Suppressor macrophage (primary cell): Measurements from ENCODE around the gene GSTA1.
A peak's percentile ranks its signal among the peaks of the same experiment; 100 is the strongest.
"Not testable (repeated sequence)": the region's sequence is repeated elsewhere in the genome, so short reads cannot be mapped to it uniquely, and the experiment has no call there.

Source experiments
- DNase-seq, 4 experiments: peaks; one replicate each; pipeline ENCODE4 v3.0.0-alpha.2; 2020 to 2022

Gene GSTA1

DNA sequence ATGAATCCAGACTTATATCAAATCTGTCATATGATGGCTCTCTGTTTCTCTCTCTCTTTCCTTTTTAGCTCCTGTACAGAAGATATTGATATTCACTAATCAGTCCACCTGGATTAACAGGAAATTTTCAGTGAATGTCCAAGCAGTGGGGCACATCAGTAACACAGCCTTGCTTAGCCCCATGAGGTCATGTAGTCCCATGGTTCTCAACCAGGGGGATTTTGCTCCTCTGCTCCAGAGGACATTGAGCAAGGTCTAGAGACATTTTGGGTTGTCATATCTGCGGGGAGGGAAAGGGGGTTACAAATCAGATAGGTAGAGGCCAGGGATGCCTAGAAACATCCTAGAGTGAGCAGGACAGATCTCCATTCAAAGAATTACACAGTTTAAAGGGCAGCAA, 810 bp downstream of the GSTA1 start:
- no peak for DNase-seq

DNA sequence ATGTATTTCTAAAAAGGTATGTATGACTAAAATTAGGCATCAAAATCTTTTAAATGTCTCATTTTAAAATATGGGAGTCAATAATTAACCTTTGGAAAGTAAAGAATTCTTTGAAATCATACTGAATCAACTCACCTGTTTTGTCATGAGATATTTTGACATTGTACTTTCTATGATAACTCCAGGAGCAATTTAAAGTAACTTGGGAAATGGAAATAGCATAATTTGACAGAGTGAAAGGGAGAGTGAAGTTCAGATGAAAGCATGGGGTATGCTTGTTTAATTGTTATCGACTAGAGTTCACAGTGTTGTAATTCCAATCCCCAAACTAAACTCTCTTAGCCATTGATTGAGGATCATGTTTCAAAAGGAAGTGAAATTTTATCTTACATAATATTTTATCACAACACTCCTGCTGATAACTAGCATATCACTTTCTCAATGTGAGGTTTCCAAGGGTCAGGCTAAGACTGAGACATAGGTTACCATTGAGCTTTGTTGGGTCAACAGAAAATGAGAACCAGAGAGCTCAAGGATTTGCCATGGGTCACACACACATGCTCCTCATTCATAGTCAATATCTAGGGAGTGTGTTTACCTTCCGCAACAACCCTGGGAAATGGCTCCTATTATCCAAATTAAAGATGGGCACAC, 2.3 kb downstream of the GSTA1 start:
- DNase-seq: no peak

DNA sequence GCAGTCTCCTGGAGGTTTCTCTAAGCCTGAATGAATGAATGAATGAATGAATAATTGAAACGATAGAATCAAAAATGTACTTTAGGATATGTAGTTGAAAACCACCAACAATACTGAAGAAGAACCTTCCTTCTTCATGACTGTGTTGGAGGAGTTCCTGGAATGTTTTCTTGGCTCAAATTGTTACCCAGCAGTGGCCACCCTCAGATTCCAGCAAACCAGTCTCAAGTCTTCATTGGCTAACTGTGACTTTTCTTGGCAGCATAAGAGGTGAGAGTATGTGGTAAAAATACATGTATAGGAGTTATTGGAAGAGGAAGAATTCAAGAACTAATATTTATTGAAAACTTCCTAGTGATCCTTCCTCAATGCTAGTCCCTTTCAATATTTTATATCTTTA, 4.3 kb downstream of the GSTA1 start:
- DNase-seq: not testable (repeated sequence)

DNA sequence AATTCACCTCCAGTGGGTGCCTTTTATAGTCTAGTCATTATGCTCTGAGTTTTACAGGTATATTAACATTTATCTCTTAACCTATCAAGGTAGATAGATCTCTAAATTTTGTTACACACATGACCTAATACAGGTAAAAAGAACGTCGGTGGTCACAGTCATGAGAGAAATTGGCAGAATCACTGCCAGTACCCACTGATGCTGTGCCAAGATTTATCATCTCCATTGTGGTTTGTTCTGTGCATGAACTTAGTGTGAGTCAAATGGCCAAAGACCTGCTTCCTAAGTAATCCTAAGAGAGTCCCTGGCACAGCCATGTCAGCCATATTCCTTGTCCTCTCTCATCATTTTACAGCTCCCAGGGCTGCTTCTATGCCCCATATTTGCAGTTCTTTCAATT, 9.2 kb downstream of the GSTA1 start:
- not testable (repeated sequence) for DNase-seq

DNA sequence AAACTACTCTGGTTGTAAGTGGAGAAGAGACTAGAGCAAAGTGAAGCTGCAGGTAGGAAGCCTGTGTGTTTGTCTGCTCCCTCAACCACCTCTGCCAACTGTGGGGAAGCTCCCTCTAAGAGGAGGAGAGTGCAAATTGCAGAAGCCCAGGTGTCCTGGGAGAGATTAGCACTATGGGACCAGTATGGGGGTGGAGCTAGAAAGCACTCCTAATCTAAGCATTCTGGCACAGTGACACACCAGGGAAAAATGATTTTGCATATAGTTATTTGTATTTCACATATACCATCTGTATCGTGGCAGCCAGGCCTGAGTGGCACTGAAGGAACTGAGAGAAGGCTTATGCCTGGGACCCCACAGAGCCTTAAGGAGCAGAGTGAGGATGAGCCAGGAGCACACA, 12.8 kb downstream of the GSTA1 start:
- DNase-seq: no peak

DNA sequence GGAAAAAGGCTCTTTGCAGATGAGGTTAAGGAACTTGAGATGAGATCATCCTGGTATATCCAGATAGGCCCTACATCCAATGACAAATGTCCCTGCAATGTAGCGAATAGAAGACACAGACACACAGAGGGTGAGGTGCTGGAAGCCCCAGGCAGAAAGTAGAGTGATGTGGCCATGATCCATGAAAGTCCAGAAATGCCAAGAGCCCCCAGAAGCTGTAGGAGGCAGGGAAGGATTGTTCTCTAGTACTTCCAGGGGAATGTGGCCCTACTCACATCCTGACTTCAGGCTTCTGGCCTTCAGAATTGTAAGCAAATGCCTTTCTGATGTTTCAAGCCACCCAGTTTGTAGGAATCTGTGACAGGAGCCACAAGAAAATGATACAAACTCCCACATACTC, 14.0 kb downstream of the GSTA1 start:
- DNase-seq: not testable (repeated sequence)

DNA sequence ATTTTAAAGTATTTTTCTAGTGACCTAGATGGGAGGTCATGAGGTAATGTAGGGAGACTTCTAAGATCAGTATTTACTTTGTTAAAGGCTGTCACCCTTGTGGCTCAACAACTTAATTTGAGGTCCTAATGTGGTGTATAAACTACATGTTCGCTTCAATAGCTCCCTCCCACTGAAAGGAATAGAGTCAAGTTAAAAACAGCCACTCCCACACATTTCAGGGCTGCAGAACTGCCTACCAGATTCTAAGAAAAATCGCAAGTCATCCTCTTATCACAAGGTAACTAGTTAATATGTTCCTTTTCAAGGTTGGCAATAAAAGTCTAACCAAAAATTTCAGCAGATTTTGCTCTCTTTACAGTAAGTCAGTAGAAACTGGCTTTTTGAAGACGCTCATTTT, 15.1 kb downstream of the GSTA1 start:
- no peak for DNase-seq

DNA sequence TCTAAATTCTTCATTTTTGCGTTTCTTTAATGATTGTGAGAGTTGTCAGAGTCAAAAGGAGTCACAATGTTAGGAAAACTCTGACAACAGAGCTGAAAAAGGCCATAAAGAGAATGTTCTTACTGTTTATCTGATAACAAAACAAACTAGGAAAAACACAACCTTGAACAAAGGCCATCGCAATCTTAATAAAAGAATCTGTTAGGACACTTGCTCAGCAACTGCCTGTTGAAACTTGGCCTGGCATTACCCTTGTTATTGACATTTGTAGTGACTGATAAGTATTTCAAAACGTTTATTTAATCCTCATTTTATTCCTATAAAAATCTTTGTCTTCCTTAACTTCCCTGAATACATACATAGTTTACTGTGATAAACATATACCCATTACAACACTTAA, 15.7 kb downstream of the GSTA1 start:
- no peak for DNase-seq

DNA sequence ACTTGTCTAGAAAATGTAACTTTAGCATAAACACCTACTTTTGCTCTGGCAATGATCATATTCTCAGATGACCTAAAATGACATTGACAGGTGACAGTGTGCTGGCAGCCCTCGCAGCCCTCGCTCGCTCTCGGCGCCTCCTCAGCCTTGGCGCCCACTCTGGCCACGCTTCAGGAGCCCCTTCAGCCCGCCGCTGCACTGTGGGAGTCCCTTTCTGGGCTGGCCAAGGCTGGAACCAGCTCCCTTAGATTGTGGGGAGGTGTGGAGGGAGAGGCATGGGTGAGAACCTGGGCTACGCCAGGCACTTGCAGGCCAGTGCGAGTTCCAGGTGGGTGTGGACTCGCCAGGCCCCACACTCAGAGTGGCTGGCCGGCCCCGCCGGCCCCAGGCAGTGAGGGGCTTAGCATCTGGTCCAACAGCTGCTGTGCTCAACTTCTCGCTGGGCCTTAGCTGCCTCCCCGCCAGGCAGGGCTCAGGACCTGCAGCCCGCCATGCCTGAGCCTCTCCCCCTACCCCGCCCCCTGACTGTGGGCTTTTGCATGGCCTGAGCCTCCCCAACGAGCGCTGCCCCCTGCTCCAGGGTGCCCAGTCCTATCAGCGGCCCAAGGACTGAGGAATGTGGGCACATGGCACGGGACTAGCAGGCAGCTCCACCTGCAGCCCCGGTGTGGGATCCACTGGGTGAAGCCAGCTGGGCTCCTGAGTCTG, 17.2 kb downstream of the GSTA1 start:
- DNase-seq: no peak

DNA sequence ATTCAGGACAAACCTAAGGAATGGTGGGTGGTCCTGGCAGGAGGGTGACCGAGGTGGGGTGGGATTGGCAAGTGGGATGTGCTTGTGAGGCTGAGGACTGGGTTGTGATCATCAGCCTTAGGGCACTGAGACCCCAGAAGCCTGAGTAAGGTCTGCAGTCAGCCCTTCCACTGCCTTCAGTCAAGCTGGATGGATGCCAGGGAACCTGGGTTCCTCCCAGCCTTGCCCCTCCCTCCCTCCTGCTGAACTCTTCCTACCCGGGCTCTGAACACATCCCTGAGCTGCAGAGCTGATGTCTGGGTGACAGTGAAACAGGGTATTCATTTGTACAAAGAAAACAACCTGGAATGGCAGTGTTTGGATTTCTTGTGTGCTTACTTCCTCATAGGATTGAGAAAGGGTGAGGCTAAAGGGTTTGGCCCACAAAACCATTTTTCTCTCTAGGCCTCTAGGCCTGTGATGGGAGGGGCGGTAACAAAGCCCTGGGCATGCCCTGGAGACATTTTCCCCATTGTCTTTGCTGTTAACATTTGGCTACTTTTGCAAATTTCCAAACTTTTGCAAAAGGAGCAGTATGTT, 20.8 kb downstream of the GSTA1 start:
- not testable (repeated sequence) for DNase-seq

DNA sequence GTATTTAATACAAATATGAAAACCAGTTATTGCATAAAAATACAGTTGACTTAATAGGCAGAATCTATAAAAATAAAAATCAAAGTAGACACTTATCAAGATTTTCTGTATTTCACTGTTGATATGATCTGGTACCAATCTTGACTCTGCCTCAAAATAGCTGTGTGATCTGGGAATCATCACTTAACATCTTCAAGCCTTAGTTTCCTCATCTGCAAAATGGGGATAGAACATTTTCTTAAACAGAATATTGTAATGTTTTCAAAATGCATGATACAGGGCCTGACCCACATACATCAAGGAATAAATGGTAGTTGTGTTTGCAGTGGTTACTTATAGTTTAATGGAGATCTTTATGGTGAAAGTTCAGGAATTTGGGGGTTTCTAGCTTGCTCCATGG, 21.4 kb downstream of the GSTA1 start:
- not testable (repeated sequence) for DNase-seq

DNA sequence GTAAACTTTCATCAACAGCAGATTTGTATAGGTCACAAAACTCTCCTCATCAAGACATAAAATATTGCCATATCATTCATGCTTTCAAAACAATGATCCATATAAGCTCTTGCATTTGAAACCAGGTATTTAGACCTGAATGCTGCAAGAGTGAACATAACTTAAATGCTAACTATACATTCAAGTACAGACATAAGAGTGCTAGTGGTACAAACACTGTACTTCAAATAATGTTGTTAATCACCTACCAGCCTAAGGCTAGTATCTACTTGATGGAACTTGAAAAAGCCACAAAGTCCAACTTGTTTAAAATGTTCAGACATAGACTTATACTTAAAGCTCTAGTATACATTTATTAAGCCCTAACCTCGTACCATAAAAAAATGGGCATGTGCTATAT, 24.4 kb downstream of the GSTA1 start:
- no peak for DNase-seq

DNA sequence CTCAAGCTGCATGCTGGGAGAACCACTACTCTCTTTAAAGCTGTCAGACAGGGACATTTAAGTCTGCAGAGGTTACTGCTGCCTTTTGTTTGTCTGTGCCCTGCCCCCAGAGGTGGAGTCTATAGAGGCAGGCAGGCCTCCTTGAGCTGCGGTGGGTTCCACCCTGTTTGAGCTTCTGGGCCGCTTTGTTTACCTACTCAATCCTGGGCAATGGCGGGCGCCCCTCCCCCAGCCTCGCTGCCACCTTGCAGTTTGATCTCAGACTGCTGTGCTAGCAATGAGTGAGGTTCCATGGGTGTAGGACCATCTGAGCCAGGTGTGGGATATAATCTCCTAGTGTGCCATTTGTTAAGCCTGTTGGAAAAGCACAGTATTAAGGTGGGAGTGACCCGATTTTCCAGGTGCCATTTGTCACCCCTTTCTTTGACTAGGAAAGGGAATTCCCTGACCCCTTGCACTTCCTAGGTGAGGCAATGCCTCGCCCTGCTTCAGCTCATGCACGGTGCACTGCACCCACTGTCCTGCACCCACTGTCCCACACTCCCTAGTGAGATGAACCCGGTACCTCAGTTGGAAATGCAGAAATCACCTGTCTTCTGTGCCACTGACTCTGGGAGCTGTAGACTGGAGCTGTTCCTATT, 26.8 kb downstream of the GSTA1 start:
- not testable (repeated sequence) for DNase-seq

DNA sequence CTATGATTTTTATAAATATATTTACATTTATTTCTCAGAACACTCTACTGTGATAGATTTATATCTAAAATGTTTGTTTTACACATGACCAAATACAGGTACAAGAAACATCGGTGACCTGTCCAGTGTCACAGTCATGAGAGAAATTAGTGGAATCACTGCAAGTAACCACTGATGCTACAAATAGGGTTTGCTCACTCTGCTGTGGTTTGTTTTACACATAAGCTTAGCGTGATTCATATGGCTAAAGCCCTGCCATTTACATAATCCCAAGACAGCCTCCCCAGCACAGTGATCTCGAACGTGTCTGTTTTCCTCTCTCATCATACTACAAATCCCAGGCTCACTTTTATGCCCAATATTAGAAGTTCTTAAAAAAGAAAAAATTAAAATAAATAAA, 34.2 kb downstream of the GSTA1 start:
- DNase-seq: not testable (repeated sequence)

DNA sequence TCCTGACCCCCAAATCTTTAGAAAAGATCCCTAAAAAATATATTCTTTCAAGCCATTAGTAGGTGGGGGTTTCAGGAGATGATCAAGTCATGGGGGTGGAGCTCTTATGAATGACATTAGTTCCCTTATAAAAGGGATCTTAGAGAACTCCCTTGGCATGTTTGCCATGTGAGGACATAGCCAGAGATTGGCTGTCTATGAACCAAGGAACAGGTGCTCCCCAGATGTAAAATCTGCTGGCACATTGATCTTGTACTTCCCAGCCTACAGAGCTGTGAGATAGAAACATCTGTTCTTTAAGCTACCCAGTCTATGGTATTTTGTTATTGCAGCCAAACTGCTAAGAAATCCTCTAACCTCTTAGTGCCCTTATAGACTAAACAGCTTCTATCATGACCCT, 36.0 kb downstream of the GSTA1 start:
- DNase-seq: not testable (repeated sequence)

DNA sequence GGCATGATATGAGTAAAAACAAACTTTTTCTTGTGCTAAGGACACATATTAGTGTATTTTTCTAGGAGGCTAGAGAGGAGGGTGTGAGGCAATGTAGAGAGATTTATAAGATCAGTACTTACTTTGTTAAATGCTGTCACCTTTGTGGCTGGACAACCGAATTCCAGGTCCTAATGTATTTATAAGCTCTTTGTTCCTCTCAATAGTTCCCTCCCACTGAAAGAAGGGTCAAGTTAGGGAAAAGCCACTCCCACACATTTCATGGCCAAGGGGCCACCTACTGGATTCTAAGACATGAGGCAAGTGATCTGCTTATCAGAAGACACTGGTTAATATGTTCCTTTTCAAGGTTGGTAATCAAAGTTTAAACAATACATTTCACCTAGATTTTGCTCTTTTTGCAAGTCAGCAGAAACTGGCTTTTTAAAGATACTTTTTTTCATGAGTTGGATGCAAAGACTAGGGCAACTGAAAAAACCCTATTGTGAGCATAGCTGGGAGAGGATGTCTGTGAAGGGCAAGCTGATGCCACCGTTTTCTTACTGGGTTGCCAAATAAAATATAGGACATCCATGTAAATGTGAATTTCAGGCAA, 40.2 kb downstream of the GSTA1 start, which contains the start of gene GSTA2:
Gene GSTA2 (minus strand): TSS at position 154 of the 595 bp plus-strand sequence. CDS start 5,528 bp downstream, outside the sequence.
- DNase-seq: peak in 2 of 4 experiments; percentile 4 to 19

DNA sequence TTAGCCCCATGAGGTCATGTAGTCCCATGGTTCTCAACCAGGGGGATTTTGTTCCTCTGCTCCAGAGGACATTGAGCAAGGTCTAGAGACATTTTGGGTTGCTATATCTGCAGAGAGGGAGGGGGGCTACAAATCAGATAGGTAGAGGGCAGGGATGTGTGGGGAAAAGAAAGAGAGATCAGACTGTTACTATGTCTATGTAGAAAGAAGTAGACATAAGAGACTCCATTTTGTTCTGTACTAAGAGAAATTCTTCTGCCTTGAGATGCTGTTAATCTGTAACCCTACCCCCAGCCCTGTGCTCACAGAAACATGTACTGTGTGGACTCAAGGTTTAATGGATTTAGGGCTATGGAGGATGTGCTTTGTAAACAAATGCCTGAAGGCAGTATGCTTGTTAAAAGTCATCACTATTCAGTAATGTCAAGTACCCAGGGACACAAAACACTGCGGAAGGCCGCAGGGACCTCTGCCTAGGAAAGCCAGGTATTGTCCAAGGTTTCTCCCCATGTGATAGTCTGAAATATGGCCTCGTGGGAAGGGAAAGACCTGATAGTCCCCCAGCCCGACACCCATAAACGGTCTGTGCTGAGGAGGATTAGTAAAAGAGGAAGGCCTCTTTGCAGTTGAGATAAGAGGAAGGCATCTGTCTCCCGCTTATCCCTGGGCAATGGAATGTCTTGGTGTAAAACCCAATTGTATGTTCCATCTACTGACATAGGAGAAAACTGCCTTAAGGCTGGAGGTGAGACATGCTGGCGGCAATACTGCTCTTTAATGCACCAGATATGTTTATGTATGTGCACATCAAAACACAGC, 41.7 kb downstream of the GSTA1 start:
- DNase-seq: not testable (repeated sequence)

DNA sequence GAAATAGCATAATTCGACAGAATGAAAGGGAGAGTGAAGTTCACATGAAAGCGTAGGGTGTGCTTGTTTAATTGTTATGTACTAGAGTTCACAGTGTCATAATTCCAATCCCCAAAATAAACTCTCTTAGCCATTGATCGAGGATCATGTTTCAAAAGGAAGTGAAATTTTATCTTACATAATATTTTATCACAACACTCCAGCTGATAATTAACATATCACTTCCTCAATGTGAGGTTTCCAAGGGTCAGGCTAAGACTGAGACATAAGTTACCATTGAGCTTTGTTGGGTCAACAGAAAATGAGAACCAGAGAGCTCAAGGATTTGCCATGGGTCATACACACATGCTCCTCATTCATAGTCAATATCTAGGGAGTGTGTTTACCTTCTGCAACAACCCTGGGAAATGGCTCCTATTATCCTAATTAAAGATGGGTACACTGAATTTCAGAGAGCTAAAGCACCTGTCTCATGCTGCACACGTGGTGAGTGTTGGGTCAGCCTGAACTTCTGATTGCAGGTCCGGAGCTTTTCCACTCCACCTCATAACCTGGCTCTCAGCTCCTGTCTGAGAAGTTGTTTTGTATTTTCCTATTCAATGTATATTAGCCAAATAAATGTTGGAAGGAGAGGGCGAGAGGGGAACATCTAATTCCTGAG, 43.4 kb downstream of the GSTA1 start:
- DNase-seq: peak in 3 of 4 experiments; percentile 4 to 36 (median 6)

DNA sequence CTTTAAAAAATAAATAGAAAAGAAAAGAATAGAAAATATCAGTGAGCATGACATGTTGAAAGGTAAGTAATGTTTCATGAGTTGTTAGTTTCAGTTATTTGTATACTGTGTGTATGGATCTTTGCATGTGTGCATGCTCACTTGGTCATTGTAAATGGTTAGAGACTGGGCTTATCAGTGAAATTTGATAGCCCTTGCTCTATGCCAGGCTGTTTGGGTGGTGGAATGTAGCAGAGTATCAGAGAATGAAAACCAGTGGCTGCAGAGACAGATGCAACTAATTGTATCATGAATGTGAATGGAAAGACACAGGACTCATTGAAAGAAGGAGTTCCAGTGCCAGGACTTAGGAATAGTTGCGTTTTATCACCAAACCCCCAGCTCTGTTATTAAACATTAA, 44.5 kb downstream of the GSTA1 start:
- no peak for DNase-seq

DNA sequence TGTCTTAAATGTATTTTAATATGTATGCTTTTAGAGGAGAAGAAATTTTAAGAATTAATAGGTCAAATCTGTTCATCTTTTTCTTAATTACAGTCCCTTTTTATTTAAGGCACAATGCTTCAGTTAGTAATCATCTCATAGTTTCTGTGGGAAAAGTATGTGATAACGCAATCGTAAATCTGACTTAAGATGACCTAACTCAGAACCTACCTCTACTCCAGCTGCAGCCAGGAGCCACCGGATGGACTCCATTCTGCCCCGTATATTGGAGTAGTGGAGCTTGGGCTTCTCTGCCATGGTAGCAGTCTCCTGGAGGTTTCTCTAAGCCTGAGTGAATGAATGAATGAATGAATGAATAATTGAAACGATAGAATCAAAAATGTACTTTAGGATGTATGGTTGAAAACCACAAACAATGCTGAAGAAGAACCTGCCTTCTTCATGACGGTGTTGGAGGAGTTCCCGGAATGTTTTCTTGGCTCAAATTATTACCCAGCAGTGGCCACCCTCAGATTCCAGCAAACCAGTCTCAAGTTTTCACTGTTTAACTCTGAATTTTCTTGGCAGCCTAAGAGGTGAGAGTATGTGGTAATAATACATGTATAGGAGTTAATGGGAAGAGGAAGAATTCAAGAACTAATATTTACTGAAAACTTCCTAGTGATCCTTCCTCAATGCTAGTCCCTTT, 45.8 kb downstream of the GSTA1 start:
- DNase-seq: not testable (repeated sequence)

DNA sequence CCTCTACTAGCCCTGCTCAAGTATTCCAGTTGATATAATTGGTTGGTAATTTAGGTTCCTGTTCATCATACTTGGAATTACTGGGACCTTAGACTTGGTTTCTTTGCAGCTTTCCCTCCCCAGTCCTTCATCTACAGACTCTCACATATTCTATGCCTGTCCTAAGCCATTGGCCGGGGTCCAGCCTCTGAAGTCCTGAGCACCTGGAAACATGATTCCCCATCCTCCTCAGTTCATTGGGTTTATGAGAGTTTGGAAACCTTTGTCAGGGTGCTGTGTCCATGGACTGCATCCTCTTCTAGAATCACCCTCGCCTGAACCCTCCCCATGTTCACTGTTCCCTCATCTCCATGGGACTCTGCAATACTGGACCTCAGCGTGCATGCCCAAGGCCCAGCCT, 49.2 kb downstream of the GSTA1 start:
- no peak for DNase-seq
